HG03025 (cell line): Measurements from ENCODE around the gene ZNF664.

Source experiments
- ATAC-seq: cut with Tn5 transposase; IDR thresholded peaks from one replicate; pipeline ENCODE4 v1.9.1; 2021; ENCODE audit warnings: mild to moderate bottlenecking, moderate library complexity; ENCODE audit not compliant: unreplicated experiment, low FRiP score

The ZNF664 gene

GRCh38 chr12:124027753-124028554, 54.9 kb downstream of the ZNF664 start:
- no peak for ATAC-seq

- no peak for ATAC-seq
Observed at GRCh38 chr12:124028555-124028925, 55.5 kb downstream of the ZNF664 start.

- no peak for ATAC-seq
Observed at GRCh38 chr12:124030008-124030407, 57.0 kb downstream of the ZNF664 start.

GRCh38 chr12:124030510-124030909, 57.5 kb downstream of the ZNF664 start:
- ATAC-seq = no peak

- ATAC-seq = no peak
Observed at GRCh38 chr12:124031058-124031457, 58.0 kb downstream of the ZNF664 start.

- no peak for ATAC-seq
Observed at GRCh38 chr12:124032265-124032886, 59.4 kb downstream of the ZNF664 start.

- ATAC-seq = no peak
Observed at GRCh38 chr12:124033859-124034258, 60.8 kb downstream of the ZNF664 start.

DNA sequence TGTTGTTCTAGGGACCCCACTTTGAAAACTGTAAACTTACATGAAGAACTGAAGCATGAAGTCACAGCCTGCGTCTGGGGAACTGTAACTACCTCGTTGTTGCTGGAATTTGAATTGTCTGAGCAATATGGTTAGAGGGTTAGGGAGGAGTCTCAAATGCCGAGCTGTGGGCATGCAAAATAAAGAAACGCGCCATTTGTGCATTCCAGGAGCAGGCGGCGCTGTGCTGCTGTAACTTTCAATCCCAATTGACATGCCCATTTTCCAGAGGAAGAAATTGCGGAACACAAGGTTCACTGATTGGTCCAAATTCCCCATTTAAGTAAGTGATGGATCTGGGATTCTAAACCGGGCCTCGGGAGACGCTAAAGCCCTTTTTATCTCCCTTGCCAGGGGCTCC, 61.3 kb downstream of the ZNF664 start:
- ATAC-seq = no peak

DNA sequence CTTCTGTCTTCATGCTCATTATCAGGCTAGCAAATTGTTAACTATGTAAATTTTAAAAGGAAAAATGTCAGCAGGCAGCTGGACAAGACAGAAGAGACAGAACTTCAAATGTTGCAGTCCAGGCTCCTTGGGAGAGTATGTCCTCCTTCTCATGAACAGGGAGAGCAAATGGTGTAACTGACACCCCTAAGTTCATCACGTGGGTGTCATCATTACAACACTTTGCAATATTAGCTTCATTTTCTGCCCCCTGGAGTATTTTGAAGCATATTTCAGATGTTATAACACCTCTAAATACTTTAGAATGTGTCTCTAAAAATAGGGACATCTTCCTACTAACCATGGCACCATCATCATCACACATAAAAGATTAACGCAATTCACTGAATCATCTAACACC, 62.1 kb downstream of the ZNF664 start:
- no peak for ATAC-seq

GRCh38 chr12:124036171-124036598, 63.2 kb downstream of the ZNF664 start:
- ATAC-seq = no peak

- no peak for ATAC-seq
Observed at GRCh38 chr12:124036657-124037109, 63.7 kb downstream of the ZNF664 start.

GRCh38 chr12:124037331-124037730, 64.3 kb downstream of the ZNF664 start:
- ATAC-seq = no peak

DNA sequence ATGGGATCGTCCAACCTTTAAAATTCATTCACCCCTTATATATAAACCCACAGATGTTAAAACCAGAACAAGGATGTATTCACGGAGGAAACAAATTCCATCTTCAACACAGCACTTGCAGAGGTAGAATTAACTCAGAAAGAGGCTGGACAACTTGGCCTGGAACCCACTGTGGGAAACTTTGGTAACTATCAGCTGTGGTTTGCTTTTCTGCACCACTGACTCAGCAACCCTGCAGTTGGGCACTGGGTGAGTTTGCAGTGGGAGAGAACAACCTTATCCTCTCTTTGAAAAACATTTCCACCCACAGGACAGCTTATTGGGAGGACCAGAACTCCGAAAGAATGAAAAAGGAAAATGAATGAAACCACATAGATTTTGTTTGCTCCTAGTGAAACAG, 66.3 kb downstream of the ZNF664 start:
- ATAC-seq = no peak

DNA sequence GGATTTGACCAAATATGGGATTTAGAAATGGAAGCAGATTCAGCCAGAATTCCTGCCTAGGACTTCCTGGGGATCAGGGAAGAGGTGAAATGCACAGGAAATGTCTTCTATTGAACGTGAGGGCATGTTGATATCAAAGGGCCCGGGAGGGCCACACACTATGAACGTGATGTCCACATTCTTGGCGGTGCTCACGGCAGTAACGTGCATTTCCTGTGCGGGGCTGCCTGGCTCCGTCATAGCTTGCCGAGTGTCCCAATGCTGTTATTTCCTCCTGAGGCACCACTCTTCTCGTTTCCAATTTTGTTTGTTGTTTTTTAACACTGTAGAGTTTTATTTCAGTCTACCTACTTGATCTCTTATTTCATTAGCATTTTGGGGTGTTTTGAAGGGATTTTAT, 67.3 kb downstream of the ZNF664 start:
- ATAC-seq = no peak

- no peak for ATAC-seq
Observed at GRCh38 chr12:124040737-124041136, 67.7 kb downstream of the ZNF664 start.

DNA sequence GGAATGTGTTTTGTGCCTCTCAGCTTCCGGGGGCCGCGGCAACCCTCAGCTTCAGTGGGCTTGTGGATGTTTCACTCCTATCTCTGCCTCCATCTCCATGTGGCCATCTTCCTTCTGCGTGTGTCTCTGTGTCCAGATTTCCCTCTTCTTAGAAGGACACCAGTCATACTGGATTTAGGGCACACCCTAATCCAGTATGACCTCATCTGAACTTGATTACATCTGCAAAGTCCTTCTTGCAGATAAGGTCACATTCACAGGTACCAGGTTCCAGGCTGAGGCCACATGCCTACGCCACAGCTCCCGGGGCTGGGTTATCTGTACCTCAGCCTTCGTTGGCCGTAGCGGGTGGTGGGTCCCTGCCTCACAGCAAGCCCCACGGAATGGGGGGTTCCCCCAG, 68.9 kb downstream of the ZNF664 start:
- ATAC-seq = no peak

GRCh38 chr12:124044021-124044420, 71.0 kb downstream of the ZNF664 start:
- ATAC-seq = no peak

DNA sequence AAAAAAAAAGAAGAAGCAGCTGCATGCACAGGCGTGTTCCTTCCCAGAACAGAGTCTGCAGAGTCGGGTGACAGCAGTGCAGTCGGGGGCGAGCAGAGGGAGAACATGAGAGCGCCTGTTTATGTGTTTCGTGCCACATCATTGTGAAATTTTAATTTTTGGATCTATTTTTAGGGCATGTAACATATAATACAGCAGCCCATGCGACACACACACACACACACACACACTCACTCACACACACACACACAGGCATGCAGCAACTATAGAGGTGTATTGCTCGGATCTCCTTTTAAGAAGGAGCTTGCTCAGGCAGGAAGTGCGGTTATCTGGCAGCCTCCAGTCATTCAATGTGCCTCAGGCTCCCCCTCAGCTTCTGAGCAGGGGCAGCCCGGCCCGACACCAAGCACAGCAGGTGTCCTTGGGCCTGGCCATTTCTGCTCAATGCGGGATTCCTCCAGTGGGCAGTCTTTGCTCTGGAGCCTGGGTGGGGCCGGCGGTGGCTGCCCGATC, 71.8 kb downstream of the ZNF664 start:
- no peak for ATAC-seq

- no peak for ATAC-seq
Observed at GRCh38 chr12:124045671-124046455, 72.8 kb downstream of the ZNF664 start.

DNA sequence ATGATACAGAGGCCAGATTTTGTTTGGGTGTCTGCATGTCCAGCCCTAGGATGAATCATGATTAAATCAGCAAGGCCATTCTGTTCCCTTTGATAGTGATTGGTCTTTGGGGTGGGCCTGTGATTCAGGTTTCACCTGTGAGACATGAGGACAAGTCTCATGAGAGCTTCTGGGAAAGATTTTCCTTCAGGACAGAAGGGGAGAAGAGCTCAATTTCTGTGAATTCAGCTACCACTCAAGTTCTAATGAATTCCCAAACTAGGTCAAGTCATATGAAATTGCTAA, 73.4 kb downstream of the ZNF664 start:
- no peak for ATAC-seq

GRCh38 chr12:124047045-124047566, 74.1 kb downstream of the ZNF664 start:
- no peak for ATAC-seq
